Measurements from ENCODE around the gene PRPSAP1. TPM values are rescaled to one million over a fixed set of nuclear protein-coding genes. Genes with fewer than 3 reads are reported as not detected.

PRPSAP1 gene
- total and polyA plus RNA-seq, 2 of the 8 experiments (the other 6 are each of a cell fraction or from before 2014, with no cell fraction given) = 32.0 to 54.2 TPM

- TF ChIP-seq SIRT6 (IDR thresholded peaks at IDR 0.05; ENCODE audit: low read length) = no peak
- no peak for TF ChIP-seq BACH1 (IDR thresholded peaks at IDR 0.05; ENCODE audit: low read length)
Observed at GRCh38 chr17:76274112-76274956, 79.4 kb downstream of the PRPSAP1 start (continued).
